Coronary artery (tissue), 2 donors: ENCODE measurements around the gene HMCN2.

Source experiments
- DNase-seq: peaks from one replicate; pipeline ENCODE4 v3.0.0-alpha.2; 2017; ENCODE audit warnings: low spot score
- H3K27ac ChIP-seq, 2 donors: fragments of 200-600 bp; sonication (generic); one replicate each; pipeline ENCODE4 v1.5.1; 2016 to 2019
- H3K4me3 ChIP-seq: fragments of 200-600 bp; sonication (generic); 2 replicates; pipeline ENCODE4 v1.5.1; 2016; ENCODE audit warnings: mild to moderate bottlenecking, moderate library complexity
- TF ChIP-seq, protein P1 (sequence below): fragments of 200-600 bp; sonication (generic); IDR thresholded peaks from one replicate; pipeline ENCODE4 v1.5.1; 2019; ENCODE audit warnings: antibody characterized with exemption

HMCN2 gene

DNA sequence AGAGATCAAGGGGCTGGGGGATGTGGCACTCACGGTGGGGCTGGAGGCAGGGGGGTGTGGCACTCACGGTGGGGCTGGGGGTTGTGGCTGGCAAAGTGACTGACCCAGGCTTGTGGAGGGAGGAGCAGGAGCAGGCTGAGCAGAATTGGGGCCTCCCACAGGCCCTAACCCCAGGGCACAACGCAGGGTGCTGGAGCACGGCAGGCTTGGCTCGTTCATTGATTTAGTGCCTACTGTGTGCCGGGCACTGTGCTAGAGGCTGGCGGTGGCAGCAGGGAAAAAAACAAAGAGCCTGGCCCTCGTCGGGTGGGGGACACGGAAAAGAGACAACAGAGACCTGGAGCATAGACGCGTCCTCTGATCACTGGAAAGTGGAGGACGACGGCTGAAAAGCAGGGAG is 80.9 kb downstream of the HMCN2 start:
- TF ChIP-seq, protein P1, sequence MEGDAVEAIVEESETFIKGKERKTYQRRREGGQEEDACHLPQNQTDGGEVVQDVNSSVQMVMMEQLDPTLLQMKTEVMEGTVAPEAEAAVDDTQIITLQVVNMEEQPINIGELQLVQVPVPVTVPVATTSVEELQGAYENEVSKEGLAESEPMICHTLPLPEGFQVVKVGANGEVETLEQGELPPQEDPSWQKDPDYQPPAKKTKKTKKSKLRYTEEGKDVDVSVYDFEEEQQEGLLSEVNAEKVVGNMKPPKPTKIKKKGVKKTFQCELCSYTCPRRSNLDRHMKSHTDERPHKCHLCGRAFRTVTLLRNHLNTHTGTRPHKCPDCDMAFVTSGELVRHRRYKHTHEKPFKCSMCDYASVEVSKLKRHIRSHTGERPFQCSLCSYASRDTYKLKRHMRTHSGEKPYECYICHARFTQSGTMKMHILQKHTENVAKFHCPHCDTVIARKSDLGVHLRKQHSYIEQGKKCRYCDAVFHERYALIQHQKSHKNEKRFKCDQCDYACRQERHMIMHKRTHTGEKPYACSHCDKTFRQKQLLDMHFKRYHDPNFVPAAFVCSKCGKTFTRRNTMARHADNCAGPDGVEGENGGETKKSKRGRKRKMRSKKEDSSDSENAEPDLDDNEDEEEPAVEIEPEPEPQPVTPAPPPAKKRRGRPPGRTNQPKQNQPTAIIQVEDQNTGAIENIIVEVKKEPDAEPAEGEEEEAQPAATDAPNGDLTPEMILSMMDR: no peak
- H3K4me3 ChIP-seq: no peak overlapping the region
- no peak overlapping the region for H3K27ac ChIP-seq
- no peak for DNase-seq

DNA sequence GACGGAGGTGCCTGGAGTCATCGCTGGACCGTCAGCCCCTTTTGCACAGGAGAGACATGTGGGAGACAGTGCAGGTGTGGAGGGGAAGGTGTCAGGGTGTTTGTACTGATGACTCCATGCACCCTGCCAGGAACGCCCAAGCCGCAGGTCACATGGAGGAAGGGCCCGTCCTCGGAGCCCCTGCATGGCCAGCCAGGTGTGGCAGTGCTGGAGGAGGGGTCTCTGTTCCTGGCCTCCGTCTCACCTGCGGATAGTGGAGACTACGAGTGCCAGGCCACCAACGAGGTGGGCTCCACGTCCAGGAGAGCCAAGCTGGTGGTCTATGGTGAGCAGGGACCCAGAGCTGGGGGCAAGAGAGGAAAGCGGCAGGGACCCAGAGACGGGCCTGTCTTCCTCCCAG is 81.5 kb downstream of the HMCN2 start:
- TF ChIP-seq, protein P1: no peak
- no peak overlapping the region for H3K4me3 ChIP-seq
- DNase-seq: no peak
- H3K27ac ChIP-seq: no peak overlapping the region

DNA sequence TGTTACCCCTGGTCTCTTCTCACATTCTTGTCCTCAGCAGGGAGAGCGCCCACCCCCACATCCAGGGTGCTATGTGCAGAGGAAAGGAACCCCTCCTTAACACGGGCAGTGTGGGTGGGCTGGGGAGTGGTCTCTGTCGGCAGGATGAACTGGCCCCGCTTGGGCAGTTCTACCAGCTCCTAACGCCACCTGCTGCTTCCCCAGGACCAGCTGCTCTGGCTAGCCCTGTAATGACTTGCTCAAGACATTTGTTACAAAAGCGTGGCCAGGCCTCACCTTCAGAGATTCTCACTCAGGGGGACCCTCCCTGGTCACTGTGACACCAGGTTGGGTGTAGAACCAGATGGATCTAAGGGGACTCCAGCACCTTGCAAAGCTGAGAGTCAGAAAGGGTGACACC is 82.4 kb downstream of the HMCN2 start:
- no peak overlapping the region for H3K27ac ChIP-seq
- TF ChIP-seq, protein P1: no peak
- H3K4me3 ChIP-seq: no peak overlapping the region
- DNase-seq: no peak

DNA sequence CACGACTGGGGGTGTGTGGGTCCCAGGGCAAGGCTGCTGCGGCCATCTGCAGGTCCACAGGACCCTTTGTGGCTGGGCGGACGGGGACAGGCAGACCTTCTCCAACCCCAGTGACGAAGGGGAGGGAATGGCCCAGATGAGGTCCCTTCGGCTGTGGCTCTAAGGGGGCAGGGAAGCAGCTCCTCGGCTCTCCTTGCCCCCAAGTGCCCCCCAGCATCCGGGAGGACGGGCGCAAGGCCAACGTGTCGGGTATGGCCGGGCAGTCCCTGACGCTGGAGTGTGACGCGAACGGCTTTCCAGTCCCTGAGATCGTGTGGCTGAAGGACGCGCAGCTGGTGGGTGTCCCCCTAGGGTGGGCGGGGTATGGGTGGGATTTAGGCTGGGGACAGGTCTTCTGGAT is 82.8 kb downstream of the HMCN2 start:
- DNase-seq: no peak
- TF ChIP-seq, protein P1: no peak
- Histone ChIP-seq H3K27ac (no peak overlapping the region), H3K4me3 (no peak overlapping the region)

DNA sequence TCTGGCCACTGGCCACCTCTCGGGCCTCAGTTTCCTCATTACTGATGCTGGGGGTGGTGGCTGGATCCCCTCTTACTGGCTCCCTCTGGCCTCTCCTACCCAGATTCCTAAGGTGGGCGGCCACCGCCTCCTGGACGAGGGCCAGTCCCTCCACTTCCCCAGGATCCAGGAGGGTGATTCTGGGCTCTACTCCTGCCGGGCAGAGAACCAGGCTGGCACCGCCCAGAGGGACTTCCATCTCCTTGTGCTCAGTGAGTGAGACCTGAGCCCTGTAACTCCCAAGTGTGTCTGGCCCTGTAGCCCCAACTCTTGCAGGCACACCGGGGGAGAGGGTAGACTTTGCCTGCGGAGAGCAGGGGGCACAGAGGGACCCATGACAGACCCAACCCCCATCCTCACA is 83.3 kb downstream of the HMCN2 start:
- H3K27ac ChIP-seq: no peak overlapping the region
- H3K4me3 ChIP-seq: no peak overlapping the region
- DNase-seq: no peak
- TF ChIP-seq, protein P1: no peak

DNA sequence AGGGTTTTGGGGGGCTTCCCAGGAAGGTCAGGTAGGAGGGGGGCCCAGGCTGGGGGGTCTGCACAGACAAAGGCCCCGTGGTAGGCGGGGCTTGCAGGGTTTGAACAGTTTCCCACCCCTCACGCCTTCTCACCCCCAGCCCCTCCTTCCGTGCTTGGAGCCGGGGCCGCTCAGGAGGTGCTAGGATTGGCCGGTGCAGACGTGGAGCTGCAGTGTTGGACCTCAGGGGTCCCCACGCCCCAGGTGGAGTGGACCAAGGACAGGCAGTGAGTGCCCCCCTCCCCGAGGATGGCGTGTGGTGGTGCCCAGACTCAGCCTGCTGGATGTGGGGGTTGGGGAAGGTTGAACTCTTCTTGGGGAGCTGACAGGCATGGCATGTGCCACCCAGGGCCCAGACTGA is 83.8 kb downstream of the HMCN2 start:
- Histone ChIP-seq H3K4me3 (no peak overlapping the region), H3K27ac (no peak overlapping the region)
- DNase-seq: no peak
- TF ChIP-seq, protein P1: no peak

DNA sequence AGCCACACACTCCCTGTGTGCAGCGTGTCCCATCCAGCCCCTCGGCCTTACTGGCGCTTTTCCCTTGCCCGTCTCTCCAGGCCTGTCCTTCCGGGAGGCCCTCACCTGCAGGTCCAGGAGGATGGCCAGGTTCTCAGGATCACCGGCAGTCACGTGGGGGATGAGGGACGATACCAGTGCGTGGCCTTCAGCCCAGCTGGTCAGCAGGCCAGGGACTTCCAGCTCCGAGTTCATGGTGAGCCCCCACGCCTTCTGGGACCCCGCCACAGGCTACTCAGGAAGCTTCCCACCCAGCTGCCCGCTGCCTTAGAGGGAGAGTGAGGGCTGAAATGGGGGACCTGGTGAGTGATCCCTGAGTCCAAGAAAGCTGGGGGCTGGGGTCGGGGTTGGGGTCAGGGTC is 85.8 kb downstream of the HMCN2 start:
- Histone ChIP-seq H3K27ac (no peak overlapping the region), H3K4me3 (no peak overlapping the region)

More for the DNA sequence above, 85.8 kb downstream of the HMCN2 start:
- no peak for DNase-seq
- TF ChIP-seq, protein P1: no peak
